ENCODE measurements around the gene UBE2J2. TPM values are rescaled to one million over a fixed set of nuclear protein-coding genes. Genes with fewer than 3 reads are reported as not detected.

Gene UBE2J2
- total RNA-seq, 2 experiments from 2014 or later: 76.5 to 80.1 TPM

- ChIA-PET POLR2A (interaction anchor here (1.1 kb wide), 1 partner anchor 65 kb away, joined by 3 read pairs; the partner anchor contains the start of gene AURKAIP1), CTCF (interaction anchor here (2.3 kb wide), 1 partner anchor 61 kb away, joined by 6 read pairs; no protein-coding TSS in a partner anchor)
These were observed 36.9 kb upstream of the UBE2J2 start for GRCh38 chr1:1310476-1311053.

- ChIA-PET CTCF (interaction anchor here (2.3 kb wide), 1 partner anchor 62 kb away, joined by 6 read pairs; no protein-coding TSS in a partner anchor), POLR2A (interaction anchor here (1.0 to 1.1 kb wide), 2 partner anchors 15 to 65 kb away, joined by 3 read pairs; partner anchors contain the start of gene AURKAIP1)
These were observed 36.4 kb upstream of the UBE2J2 start for GRCh38 chr1:1310109-1310385.

- ChIA-PET CTCF (interaction anchor here (2.3 kb wide), 1 partner anchor 62 kb away, joined by 6 read pairs; no protein-coding TSS in a partner anchor), POLR2A (interaction anchor here (1.0 to 1.1 kb wide), 2 partner anchors 16 to 66 kb away, joined by 3 read pairs; partner anchors contain the start of gene AURKAIP1)
These were observed 35.8 kb upstream of the UBE2J2 start for GRCh38 chr1:1309251-1310108.

- CTCF ChIA-PET: interaction anchor here (2.3 kb wide), 1 partner anchor 63 kb away, joined by 6 read pairs; no protein-coding TSS in a partner anchor
- POLR2A ChIA-PET: no interaction called here
These were observed 35.1 kb upstream of the UBE2J2 start for GRCh38 chr1:1308756-1309250.

- ChIA-PET POLR2A (no interaction called here), CTCF (no interaction called here)
These were observed 34.5 kb upstream of the UBE2J2 start, which contains the start of the genes ACAP3 and PUSL1 for GRCh38 chr1:1307923-1308755. Gene ACAP3 (minus strand): TSS chr1:1307930. CDS start chr1:1307815, 115 bp downstream. Gene PUSL1 (plus strand): TSS chr1:1308597. CDS start chr1:1308644, 47 bp downstream.

- CTCF ChIA-PET: no interaction called here
- POLR2A ChIA-PET: no interaction called here
These were observed 33.7 kb upstream of the UBE2J2 start for GRCh38 chr1:1307261-1307922.

GRCh38 chr1:1306661-1307260, 33.1 kb upstream of the UBE2J2 start:
- CTCF ChIA-PET: no interaction called here
- POLR2A ChIA-PET: no interaction called here

- ChIA-PET POLR2A (no interaction called here), CTCF (no interaction called here)
These were observed 32.5 kb upstream of the UBE2J2 start for GRCh38 chr1:1306070-1306660.

GRCh38 chr1:1305300-1306069, 31.8 kb upstream of the UBE2J2 start:
- POLR2A ChIA-PET: interaction anchor here (0.6 kb wide), 1 partner anchor 14 kb away, joined by 3 read pairs; no protein-coding TSS in a partner anchor
- CTCF ChIA-PET: interaction anchor here (0.8 to 1.0 kb wide), 2 partner anchors 14 to 67 kb away, joined by 3 to 6 read pairs; no protein-coding TSS in a partner anchor

GRCh38 chr1:1304331-1305299, 31.0 kb upstream of the UBE2J2 start:
- POLR2A ChIA-PET: no interaction called here
- CTCF ChIA-PET: interaction anchor here (0.8 to 1.0 kb wide), 2 partner anchors 13 to 67 kb away, joined by 3 to 6 read pairs; no protein-coding TSS in a partner anchor

- CTCF ChIA-PET: interaction anchor here (0.6 kb wide), 1 partner anchor 8 kb away, joined by 4 read pairs; no protein-coding TSS in a partner anchor
- POLR2A ChIA-PET: interaction anchor here (0.6 kb wide), 1 partner anchor 239 kb away, joined by 3 read pairs; no protein-coding TSS in a partner anchor
These were observed 30.1 kb upstream of the UBE2J2 start for GRCh38 chr1:1303736-1304135.

GRCh38 chr1:1302951-1303509, 29.4 kb upstream of the UBE2J2 start:
- CTCF ChIA-PET: interaction anchor here (0.6 kb wide), 1 partner anchor 9 kb away, joined by 4 read pairs; no protein-coding TSS in a partner anchor

GRCh38 chr1:1302006-1302430, 28.4 kb upstream of the UBE2J2 start:
- ChIA-PET CTCF (interaction anchor here (0.6 to 2.3 kb wide), 3 partner anchors 11 to 188 kb away, joined by 3 to 9 read pairs (median 4); no protein-coding TSS in a partner anchor), POLR2A (no interaction called here)

More at GRCh38 chr1:1302951-1303509, 29.4 kb upstream of the UBE2J2 start:
- POLR2A ChIA-PET: interaction anchor here (0.6 kb wide), 1 partner anchor 239 kb away, joined by 3 read pairs; no protein-coding TSS in a partner anchor

GRCh38 chr1:1300352-1300739, 26.7 kb upstream of the UBE2J2 start:
- ChIA-PET POLR2A (interaction anchor here (0.6 kb wide), 1 partner anchor 76 kb away, joined by 3 read pairs; no protein-coding TSS in a partner anchor), CTCF (interaction anchor here (0.8 to 2.3 kb wide), 3 partner anchors 9 to 25 kb away, joined by 3 to 9 read pairs (median 4); no protein-coding TSS in a partner anchor)

GRCh38 chr1:1299686-1300351, 26.2 kb upstream of the UBE2J2 start:
- ChIA-PET CTCF (interaction anchor here (2.3 kb wide), 1 partner anchor 8 kb away, joined by 9 read pairs; no protein-coding TSS in a partner anchor), POLR2A (no interaction called here)
